HG03139 (cell line): ENCODE data around the gene GALNT16.
"Not testable (repeated sequence)": the region's sequence is repeated elsewhere in the genome, so short reads cannot be mapped to it uniquely, and the experiment has no call there.

Experiments
- ATAC-seq: cut with Tn5 transposase; IDR thresholded peaks from one replicate; pipeline ENCODE4 v1.9.1; 2021; ENCODE audit not compliant: unreplicated experiment

Gene GALNT16

DNA sequence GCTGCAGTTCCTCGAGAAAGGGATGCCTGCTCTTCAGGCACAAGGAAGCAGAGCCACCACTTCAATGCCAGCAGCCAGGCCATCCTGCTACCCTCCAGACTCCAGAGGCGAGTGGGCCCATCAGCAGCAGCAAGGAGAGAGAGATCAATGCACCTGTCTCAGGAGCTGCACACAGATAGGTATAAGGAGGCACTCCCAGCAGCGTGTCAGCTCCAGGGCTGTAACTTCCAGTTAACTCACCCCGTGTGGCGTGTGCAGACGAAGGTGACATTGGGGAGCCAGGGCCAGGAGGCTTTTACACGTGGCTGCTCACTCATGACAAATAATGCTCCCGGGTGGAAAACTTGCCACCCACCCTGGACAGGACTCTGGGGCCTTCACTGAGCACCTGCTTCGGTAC lies 24.2 kb downstream of the GALNT16 start:
- no peak for ATAC-seq

DNA sequence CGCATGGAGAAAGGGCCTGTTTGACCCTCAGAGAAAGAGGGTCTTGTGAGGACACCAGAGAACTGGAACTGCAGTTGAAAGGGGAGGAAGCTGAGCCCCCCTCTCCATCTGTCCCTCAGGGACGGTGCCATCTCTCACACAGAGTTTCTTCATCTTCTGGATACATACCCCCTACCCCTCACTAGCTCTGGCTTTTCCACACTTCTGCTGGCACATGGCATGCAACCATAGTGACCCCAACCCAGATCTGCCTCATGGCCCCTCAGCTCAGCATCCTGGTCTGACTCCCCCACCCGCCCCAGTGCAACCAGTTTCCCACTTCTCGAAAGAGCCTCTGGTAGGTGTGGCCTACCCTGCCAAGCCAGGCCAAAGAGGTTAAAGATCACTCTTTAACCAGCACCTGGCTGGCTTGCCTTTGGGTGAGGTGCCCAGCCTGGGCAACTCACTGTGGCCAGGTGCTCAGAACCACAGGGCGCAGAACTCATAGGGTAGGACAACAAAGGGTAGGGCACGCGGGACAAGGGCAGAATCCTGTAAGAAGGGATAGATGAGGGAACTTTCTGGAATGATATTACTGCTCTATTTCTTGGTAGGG lies 25.8 kb downstream of the GALNT16 start:
- ATAC-seq, result no peak

DNA sequence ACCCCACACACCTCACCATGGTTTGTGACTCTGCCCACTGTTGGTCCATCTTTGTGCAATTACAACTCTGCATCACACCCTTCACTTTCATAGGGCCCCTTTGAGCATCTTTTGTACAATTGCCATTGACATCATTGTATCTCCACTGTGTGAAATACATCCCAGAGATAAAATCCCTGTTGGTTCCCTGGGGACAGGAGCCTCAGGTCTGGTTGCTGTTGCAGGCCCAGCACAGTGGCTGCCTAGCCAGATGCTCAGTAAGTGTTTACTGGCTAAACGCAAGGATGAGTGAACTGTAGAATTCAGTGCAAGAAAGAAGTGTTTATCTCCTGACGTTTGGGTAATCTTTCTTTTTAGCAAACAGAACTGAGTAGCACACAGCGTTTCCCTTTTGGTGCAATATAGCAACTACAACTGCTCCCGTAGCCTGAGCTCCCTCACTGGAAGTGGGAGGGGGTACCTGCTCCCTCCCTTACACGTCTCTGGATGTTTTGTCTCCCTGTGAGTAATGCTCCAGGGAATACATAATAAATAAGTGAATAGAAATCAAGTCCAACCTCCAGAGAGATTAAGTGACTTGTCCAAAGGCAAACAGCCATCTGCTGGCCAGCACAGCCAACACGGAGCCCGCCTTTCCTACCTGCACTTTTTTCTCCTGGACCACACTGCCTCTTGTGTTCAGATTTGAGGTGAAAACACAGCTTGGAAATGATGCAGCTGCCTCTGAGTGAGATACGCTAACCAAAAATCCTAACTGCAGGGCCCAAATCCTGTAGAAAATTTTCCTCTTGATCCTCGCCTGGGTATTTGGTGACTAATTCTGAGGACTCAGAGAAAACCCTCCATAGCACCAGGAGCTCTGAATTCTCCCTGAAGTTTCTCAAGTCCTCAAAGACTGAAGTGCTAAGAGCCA lies 27.4 kb downstream of the GALNT16 start:
- ATAC-seq, result no peak

DNA sequence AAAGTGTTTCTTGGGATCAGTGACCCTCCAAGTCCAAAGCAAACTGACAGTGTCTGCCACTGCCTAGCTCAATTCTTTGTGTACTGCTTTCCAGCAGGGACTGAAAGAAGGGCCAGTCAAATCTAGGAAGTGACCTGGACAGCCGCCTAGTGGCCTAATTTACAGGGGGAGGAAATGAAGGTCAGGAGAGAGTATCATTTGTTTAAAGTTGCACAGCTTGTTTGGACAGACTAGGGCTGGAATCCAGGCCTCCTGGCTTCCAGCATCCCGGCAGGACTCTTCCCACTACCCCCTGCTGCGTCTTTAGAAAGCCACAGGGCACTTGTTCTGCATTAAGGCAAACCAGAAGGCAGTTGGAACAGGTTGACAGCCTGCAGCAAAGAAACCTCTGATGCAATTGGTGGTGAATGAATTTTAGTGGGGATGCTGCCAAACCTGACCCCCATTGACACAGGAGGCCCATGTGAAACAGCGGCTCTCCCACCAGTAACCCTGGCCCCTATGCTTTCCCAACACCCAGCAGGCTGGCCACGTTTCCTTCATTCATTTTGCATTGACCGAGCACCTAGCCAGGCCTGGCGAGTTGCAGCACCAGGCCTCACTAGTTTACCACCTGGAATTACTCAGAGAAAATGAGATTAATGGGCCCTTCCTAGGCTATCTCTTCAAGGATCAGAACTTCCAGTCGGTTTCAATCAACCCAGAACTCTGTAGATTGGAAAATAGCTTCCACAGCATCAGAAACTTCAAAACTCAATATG lies 28.2 kb downstream of the GALNT16 start:
- no peak for ATAC-seq

DNA sequence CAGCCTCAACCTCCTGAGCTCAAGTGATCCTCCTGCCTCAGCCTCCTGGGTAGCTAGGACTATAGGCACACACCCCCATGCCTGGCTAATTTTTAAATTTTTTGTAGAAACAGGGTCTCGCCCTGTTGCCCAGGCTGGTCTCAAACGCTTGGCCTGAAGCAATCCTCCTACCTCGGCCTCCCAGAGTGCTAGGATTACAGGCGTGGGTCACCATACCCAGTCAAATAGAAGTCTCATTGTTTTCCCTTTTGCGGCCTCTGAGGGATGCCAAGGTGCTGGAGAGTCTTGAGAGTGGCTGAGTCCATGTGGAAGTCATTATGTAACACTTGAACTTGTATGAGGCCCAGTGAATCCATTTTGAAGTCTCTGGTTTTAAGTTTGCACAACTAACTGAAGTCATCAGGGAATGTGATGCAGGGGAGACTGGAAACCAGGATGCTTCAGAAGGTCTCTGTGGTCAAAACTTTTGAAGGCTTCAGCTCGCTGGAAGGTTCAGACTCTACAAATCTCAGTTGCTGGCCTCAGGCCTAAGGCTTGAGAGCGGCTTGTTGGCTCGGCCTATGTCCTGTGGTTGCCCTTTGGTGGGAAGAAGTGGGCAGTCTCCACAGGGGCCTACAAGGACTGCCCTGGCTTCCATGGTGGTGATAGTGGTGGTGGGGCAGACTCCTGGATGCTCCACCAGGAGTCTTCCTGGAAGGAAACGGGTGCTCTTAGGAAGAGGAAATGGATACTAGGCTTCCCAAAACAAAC lies 29.2 kb downstream of the GALNT16 start:
- ATAC-seq, result no peak

DNA sequence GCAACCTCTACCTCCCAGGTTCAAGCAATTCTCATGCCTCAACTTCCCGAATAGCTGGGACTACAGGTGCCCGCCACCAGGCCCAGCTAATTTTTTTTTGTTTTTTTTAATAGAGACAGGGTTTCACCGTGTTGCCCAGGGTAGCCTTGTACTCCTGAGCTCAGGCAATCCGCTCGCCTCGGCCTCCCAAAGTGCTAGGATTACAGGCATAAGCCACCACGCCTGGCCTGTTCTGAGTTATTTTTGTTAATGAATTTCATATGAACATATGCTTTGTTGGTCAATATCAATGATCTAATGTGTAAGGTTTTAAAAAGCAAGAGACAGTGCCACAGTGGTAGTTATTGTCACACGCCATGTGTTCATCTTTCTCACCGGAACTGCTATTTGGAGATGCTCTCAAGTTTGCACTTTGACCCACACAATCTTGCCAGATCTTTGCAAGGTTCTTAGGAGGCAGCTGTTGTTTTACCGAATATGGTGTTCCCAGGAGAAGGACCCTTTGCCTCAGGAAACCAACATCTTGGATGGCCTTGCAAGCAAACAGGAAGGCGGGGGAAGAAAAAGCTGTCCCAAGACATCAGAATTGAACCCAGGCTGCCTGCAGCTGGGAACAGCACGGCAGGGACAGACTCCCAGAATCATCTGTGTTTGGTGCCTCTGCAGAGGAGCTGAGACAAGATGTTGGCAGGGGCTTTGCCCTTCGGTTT lies 30.0 kb downstream of the GALNT16 start:
- no peak for ATAC-seq

DNA sequence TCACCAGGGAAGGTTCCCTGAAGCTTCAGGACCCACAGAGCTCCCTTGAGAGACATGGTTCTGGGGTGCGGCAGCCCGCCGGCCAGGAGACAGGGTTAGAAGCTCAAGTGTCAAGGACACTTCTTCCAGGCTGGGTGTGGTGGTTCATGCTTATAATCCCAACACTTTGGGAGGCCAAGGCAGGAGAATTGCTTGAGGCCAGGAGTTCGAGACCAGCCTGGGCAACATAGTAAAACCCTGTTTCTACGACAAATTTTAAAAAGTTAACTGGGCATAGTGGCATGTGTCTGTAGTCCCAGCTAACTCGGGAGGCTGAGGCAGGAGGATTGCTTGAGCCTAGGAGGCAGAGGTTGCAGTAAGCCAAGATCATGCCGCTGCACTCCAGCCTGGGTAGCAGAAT lies 30.9 kb downstream of the GALNT16 start:
- ATAC-seq, result not testable (repeated sequence)

DNA sequence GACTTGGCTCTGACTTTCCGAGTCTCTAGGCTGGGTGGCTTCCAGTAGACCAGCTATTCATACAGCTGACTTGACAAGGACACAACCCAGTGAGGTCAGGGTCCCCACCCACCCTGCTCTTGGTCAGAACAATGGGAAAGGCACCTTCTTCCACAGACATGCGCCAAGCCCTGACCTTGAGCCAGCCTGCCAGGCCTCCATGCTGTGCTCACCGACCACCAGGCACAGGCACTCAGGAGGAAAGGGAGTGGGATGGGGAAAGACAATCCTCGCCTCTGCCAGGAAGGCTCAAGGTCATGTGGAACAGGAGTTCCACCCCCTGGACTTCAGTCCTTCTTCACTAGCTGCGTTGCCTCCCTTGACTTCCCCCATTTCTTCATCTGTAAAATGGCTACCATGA lies 31.4 kb downstream of the GALNT16 start:
- ATAC-seq, result no peak

DNA sequence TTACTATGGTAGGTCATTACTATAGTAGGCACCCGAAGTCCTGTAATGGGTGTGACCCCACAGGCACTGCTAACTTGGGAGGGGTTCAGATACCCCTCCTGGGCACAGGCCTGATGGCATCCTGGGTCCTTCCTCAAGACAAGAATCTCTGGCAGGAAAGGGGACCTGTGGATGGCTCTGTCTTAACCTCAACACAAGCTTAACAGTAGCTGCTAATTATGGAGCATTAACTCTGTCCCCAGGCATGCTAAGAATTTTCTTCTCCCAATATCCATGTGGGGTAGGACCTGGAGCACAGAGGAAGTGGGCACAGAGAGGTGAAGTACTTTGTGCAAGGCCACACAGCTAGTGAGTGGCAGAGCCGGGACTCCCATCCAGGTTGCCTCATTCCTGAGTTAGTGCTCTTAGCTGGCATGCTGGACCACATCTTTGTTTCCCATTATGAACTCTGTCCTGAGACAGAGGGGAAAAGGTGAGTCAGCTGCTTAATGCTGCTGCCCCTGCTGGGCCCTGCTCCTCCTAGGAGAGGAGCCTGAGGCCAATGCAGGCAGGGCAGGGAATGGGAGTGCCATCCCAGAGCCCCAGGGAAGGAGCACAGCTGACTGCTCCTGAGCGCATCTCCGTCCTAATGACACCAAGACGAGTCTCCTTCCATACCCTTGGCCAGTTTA lies 32.1 kb downstream of the GALNT16 start:
- no peak for ATAC-seq

DNA sequence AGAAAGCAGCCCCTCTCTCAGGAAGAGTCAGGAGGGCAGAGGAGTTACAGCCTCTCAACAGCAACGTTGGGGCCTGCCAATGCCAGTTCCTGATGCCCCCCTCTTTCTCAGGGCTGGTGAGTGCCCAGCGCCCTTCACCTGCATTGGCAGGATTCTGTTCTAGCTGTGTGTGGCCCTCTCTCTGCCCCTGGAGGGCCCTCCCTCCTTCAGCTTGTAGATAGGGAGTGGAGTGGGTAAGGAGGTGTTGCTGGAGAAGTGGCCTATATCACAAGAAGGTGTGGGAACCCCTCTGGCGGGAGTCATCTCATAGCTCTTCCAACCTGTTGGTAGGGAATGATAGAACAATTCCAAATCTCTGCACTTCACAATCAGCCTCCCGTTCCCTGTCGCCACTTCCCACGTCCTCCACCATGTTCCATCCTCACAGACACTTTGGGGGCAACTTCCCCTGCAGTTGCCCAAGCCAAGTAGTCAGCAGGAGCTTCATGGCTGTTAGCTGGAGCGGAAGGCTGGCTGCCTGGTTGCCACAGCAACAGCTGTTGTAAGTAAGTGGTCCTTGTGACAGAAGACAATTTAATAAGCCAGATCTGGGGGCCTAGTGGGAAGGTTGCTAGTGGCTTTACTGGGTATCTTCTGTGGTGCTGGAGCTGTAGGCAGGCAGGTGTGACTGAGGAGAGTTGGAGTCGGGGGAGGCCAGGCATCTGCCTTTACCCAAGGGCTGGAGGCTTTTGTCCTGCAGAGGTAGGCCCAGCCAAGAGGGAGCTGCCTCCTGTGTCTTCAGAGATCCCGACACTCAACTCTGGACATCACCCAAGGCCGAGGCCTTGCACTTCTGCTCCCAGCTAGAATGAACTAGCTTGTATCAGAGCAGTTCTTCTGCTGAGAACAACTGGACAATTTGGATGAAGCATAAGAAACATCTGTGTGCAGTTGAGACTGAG lies 38.4 kb downstream of the GALNT16 start:
- no peak for ATAC-seq

DNA sequence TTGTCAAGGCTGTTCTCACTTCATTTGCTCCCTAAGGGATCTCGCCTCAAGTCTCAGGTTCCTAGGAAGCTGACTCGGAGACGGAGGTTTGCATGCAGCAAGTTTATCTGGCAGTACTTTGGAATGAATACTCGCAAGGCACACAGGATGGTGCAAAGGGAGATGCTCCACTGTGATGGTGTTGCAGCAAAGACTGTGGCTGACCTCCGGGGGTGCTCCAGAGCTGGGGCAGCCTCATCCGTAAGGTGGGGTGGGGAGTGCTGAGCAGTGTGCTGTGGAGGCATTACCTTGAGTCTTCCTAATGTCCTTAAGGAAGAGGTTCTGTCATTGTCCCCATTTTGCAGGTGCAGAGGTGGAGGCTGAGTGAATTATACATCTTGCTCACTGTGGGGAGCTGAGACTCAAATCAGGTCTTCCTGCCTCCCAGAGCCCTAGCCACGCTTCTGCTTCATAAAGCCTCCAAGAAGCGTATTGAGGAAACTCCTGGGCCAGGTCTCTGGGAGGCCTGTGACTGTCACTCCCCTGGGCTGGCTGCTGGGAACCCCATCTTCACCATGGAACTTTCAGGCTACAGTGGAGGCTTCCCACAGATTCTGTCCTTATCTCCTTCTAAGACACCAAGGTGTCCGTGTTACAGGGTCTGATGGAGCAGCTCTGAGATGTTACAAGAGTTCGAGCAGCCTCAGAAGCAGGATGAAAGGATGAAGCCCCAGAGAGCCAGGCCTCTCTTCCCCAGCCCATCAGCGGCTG lies 39.5 kb downstream of the GALNT16 start:
- ATAC-seq, result no peak

DNA sequence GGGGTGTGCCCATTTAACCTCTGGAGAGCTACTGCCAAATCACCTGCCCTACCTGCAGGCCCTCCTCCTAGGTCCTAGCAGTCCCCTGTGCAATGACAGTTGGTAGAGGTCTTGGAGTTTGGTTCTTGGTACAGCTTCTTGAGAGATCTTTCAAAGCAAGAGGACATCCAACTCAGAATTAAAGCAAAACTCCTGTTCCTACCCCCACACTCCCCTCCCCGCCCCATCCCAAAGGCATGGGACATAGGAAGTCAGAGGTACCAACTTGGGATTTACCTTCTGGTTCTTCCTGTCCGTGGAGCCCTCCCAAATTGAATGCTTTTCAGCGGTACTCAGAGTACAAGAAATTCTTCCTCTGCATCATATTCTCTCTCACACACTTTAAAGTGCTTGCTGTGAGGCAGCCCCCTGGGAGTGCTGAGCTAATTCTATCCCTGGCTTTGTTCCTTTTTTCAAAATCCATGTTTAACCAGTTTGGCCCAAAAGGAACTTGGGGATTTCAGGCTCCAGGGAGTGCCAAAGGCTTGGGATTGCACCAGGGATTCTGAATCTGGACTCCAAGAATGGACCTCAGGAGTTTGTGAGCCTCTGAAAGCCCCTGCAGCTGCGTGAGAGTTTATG lies 40.8 kb downstream of the GALNT16 start:
- ATAC-seq, result no peak

DNA sequence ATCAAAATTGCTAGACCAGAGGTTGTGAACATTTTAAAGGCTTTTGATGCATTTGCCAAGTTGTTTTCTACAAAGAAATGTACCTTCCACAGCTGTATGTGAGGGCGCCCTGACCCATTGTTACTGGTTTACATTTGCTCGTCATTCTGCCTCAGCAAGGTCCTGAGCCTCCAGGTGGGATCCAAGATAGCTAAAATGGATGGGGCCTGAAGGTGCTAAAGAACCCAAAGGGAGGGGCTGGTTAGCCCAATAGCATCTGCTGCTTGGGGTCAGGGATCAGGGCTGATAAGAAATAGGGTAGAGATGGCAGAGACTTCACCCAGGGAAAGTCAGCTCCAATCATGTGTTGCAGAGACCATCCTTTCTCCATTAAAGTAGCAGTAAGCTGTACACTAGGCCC lies 43.1 kb downstream of the GALNT16 start:
- ATAC-seq, result no peak

DNA sequence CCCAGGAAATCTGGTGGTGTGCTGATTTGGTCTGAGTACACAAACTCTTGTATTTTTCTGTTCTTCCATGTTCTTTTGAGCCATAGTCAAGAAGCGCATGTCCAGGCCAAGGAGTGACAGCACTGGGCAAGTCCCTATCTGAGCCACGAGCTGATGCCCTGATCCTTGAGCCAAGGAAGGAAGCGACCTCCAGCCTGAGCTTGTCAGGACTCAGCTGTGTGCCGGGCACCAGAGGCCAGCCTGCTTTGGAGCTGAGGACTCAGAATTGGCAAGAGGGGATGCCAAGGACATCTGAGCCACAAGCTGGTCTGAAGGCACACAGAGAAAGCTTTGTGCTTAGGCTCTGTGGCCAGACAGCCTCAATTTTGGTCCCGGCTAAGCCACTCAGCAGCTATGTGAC lies 52.6 kb downstream of the GALNT16 start:
- ATAC-seq, result no peak

DNA sequence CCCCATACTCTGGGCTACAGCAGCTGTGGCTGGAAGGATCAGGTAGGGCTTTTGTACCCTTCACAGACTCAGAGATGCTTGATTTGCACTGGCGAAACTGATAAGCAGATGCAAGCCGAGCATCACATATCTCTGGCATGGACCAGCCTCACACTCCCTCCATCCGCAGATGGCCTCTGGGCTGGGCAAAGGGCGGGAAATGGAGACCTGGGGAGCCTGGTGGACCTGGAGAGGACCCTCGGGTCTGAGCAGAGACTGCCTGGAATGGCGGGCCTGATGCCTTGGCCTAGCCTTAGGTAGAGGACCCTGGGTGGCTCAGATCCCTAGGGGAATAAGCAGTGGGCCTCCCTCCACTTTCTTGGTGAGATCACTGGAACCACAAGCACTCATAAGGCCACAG lies 53.2 kb downstream of the GALNT16 start:
- ATAC-seq, result no peak

DNA sequence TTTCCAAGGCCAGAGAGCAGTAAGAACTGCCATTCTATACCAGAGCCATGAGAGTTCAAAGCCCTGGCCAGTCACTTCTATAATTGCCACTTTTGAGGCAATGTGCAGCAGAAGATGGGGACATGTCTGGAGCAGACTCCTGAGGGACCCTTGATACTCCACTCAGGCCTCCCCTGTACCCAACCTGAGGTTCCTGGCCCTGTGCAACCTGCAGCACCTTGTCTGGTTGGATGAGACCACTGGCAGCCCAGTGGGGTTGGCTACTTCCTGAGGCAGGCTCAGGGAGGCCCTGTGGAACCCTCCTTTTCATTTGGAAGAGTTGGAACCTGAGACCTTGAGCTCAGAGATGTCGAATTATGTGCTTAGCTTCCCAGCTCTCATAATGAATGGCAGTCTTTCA lies 54.4 kb downstream of the GALNT16 start:
- ATAC-seq, result no peak

DNA sequence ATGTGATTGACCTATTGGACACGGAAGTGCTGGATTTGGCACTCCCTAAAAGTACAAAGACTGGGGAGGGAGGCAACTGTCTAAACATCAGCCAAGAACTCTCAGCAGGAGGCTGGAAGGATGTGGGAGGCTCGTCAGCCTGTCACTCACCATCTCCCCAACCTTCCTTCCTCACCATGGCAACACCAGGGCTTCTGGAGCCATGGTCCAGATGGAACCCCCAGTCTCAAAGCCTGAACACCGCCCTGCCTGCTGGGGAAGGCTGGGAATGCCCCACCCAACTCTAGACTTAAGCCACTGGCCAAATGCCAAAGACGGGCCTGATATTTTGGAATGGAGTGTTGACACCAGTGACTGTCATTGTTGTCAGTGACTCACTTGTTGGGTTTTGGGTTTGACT lies 55.3 kb downstream of the GALNT16 start:
- ATAC-seq, result no peak
